ENCODE measurements around the gene CACNG1.

The CACNG1 gene

GRCh38 chr17:67052720-67053437 is 8.5 kb downstream of the CACNG1 start:
- DNase-seq: no peak

- DNase-seq: no peak
These were observed 9.2 kb downstream of the CACNG1 start for GRCh38 chr17:67053438-67054000.

DNA sequence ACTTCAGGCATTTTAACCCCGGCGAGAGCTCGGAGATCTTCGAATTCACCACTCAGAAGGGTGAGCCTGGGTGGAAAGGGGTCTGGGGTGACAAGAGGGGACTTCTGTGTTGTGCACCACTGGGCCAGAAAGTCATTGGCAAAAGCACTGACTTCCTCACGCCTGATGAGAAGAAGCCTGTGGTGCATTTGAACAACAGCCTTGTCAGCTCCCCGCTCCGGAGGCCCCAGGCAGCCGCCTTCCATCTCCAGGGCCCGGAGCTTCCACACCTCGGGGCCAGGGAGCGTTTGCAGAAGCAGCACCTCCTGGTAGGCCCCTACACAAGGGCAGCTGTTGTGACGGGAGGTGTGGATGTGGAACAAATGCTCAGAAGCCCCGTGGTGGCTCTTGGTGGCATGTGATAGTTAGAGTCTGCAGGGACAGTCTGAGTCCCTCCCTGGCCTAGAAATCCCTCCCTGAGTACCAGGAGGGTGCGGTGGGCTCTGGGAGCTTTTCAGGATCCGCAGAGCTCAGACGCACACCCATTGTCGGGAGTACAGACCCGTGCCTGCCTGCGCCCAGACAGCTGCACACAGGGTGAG is 9.7 kb downstream of the CACNG1 start:
- DNase-seq: no peak

DNA sequence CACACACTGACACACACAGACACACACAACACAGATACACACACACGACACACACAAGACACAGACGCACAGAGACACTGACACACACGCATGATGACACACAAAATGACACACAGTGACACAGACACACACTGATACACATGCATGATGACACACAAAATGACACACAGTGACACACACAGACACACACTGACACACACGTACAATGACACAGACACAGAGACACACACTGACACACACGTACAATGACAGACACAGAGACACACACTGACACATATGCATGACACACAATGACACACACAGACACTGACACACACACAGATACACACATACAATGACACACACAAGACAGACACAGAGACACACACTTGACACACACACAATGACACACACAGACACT is 10.3 kb downstream of the CACNG1 start:
- DNase-seq: no peak

- DNase-seq: no peak
These were observed 10.7 kb downstream of the CACNG1 start for GRCh38 chr17:67055041-67055443.

- DNase-seq: no peak
These were observed 11.7 kb downstream of the CACNG1 start for GRCh38 chr17:67055811-67056745.

DNA sequence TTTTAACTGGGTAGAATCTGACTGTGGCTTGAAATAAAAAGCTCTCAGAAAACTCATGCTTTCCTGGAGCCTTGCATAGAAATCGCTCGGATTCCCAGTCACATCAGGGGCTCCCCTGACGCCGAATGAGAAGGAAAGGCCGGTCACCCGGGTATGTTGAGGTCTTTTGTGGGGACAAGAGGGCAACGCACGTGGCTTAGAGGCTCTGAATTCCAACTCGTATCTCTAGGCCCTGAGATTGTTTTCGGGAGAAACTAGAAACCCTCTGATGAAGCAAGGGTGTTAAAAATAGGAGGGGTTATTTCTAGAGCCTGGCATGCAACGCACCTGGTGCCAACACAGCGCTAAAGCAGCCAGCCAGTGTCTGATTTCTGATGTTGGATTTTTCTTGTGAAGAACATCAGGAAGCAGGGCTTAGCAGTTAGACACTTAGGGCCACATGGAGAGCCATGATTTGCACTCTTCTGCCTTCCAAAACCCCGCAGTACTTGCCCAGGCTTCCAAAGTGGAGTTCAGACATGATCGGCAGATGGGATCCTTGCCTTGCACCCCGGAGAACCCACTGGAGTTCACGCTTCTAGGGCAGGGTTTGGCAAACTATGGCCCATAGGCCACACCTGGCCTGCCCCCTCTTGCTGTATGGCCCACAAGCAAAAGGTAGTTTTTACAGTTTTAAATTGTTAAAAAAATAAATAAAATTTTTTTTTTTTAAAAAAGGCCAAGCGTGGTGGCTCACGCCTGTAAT is 12.6 kb downstream of the CACNG1 start:
- no peak for DNase-seq

- no peak for DNase-seq
These were observed 13.7 kb downstream of the CACNG1 start for GRCh38 chr17:67058036-67058435.

- DNase-seq: no peak
These were observed 15.0 kb downstream of the CACNG1 start for GRCh38 chr17:67059372-67059771.

DNA sequence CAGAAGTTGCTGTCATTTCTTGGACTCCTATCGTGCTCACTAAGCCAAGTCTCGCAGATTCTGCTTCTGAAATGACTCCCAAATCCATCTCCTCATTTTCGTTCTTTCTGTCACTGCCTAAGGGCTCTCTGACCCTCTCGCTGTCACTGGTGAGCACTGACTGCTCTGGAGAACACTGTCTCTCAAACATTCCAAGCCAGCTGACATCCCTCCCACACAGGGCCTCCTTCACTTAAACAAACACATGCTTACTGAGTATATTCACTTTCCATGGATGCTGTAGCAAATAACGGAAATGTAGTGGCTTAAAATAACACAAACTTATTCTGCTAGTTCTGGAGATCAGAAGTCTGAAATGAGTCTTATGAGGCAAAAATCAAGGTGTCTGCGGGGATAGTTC is 18.8 kb downstream of the CACNG1 start:
- DNase-seq: no peak

GRCh38 chr17:67066717-67067116 is 22.4 kb downstream of the CACNG1 start:
- DNase-seq: no peak

DNA sequence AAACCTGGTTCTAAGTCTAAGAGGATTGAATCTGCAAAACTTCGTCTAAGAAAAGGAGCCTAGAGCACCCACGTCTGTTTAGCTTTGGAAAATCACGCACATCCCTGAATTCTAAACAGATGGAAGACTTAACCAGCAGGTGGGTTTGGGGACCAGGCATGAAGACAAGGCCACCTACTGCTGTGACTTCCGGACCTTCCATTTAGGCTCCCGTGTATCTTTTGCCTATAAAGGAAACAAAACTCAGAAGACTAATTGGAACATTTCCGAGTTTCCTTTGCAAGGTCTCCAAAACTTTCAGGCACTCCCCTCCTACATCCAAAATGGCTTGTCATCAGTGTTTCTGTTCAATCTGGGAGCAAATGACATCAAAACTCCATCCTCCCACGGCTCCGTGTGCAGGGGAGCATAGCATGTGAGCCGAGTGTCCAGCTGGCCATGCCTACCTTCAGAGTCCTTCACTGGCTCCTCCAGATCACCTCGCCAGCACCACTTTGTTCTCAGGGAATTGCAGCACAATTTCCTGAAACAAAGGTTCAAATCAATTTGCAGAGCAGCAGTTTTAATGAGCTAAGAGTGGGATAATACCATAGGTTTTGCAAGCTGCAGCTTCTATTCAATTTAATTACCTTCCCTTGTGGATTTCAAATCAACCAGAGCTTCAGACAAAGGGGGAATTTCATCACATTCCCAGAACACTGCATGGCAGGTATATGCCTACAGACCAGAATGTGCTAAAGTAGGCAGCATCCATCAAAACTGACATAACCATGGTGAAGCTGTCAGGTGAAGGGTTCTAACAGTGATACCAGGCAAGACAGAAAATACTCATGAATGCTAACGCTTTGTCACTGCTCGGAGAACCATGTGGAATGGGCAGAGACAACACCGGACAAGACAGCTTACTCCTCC is 23.5 kb downstream of the CACNG1 start:
- DNase-seq: no peak

DNA sequence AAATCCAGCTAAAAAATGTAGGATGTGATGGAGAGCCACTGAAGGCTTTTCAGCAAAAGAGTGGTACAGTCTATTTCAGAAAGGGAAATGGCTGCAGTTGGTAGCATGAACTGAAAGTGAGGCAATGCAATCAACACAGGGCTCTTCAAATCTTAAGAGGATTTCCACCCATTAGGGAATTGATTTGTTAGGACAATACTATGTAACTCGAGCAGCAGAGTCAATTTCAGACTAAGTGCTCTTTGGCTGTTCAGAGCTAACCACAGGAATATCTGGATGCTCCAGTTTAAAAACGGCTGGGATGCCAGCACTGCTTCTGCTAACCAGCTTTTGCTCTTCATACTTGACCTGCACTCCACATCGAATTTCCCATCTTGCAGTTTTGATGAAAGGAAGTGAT is 24.6 kb downstream of the CACNG1 start:
- no peak for DNase-seq

DNA sequence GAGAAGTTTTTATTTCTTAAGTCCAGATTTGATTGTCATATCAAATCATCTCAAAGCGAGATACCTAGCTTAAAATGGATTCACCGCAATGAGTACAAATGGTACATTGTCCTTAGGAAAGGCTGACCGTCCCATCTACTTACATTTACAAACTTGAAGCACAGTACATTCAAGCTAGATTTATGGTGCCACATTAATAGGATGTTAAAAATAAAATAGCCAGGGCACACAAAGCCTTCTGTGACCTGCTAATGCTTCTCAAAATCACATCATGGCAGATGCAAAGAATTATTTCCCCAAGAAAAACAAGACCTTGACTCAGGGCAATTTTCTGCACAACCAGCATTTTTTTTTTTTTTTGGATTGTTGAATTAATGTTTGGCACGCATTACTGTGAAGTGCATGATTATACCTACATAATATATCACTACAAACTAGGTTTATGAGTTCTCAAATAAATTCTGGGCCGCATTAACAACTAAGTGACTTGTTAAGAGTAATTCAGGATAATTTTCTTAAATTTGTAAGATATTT is 25.3 kb downstream of the CACNG1 start:
- DNase-seq: no peak

GRCh38 chr17:67071595-67071994 is 27.2 kb downstream of the CACNG1 start:
- DNase-seq: no peak

DNA sequence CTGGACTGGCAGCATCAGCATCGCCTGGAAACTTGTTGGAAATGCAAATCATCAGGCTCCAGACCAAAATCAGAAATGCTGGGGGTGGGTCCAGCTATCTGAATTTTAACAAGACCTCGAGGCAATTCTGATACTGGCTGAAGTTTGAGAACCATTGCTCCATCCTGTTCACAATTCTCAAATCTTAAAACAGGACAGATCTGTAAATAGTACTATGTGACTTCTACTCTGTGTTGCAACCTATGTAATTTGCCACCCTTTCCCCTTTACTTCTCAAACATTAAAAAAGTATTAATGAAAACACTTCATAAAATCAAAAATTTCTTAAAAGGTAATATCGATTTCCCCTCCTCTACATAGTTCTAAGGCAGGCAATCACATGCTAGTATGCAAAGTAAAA is 28.5 kb downstream of the CACNG1 start:
- DNase-seq: no peak

GRCh38 chr17:67074781-67075180 is 30.4 kb downstream of the CACNG1 start:
- DNase-seq: no peak

GRCh38 chr17:67076290-67076689 is 31.9 kb downstream of the CACNG1 start:
- no peak for DNase-seq

- DNase-seq: no peak
These were observed 33.9 kb downstream of the CACNG1 start for GRCh38 chr17:67078292-67078691.

DNA sequence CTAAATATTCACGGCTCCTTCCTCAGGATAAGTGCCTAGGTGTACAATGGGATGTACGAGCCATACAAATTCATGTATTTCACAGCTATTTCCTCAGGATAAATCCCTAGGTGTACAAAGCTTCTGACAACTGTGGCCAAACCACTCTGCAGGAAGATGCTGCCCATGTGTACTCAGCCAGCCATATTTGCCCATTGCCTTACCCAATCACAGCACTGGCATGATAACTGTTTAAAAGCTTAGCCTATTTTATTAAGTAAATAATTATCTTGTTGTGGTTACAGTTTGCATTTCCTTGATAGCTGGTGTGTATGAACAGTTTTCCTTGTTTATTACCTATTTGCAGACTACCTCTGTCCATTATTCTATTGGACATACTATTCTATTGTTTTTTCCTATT is 35.1 kb downstream of the CACNG1 start:
- DNase-seq: no peak

DNA sequence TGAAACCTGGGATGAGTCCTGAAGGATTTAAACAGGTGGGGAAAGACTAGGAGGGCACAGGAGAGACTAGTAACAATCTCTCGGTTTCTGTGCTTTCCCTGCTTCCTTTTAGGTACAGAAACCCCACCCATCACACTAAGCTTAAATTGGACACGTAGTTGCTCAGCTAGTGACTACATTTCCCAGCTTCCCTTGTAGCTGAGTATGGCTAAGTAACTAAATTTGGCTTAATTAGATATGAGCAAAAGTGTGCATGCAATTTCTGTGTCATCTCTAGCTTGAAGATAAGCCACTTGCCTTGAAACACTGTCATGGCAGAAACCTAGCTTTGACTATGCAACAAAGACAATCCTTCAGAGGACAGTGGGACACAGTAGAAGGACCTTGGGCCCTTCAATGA is 36.5 kb downstream of the CACNG1 start:
- no peak for DNase-seq

Data from activated CD4-positive, alpha-beta T cell treated with anti-CD3 and anti-CD28 coated beads, Interleukin-2, amount 50 U/mL, for 48 hours (primary cell).